ENCODE data around the gene SLC26A8.

DNA sequence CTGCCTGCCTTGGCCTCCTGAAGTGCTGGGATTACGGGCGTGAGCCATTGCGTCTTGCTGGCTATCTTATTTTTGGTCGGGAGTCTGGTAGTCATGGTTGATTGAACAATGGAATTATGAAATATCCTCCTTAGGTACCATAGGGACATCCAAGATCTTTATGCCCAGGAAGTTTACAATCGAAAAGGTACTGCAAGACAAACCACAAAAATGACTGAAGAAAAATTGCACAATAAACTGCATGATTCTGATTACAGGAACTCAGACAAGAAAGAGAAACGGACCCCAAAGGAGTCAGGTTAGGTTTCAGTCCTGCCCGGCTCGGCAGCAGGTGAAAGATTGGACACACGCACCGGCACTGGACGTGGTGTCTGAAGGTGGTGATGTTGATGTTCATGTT is 5.3 kb downstream of the SLC26A8 start:
- TF ChIP-seq POLR2A (IDR thresholded peaks at IDR 0.05), result no peak
- TF ChIP-seq, protein P1, sequence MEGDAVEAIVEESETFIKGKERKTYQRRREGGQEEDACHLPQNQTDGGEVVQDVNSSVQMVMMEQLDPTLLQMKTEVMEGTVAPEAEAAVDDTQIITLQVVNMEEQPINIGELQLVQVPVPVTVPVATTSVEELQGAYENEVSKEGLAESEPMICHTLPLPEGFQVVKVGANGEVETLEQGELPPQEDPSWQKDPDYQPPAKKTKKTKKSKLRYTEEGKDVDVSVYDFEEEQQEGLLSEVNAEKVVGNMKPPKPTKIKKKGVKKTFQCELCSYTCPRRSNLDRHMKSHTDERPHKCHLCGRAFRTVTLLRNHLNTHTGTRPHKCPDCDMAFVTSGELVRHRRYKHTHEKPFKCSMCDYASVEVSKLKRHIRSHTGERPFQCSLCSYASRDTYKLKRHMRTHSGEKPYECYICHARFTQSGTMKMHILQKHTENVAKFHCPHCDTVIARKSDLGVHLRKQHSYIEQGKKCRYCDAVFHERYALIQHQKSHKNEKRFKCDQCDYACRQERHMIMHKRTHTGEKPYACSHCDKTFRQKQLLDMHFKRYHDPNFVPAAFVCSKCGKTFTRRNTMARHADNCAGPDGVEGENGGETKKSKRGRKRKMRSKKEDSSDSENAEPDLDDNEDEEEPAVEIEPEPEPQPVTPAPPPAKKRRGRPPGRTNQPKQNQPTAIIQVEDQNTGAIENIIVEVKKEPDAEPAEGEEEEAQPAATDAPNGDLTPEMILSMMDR (IDR thresholded peaks at IDR 0.05), result no peak

Measured in tibial nerve (tissue), 3 donors.